HL-60 (cell line): ENCODE measurements around the gene WDR3.

Experiments
- CTCF ChIP-seq: IDR thresholded peaks from one replicate; pipeline ENCODE4 v1.5.1; 2011; ENCODE audit warnings: low read length, control low read depth, inconsistent platforms; ENCODE audit not compliant: insufficient read depth
- POLR2AphosphoS5 ChIP-seq: IDR thresholded peaks from 2 replicates; pipeline ENCODE4 v1.6.1; 2012; ENCODE audit warnings: low read depth
- REST ChIP-seq: IDR thresholded peaks from 2 replicates; pipeline ENCODE4 v1.6.1; 2012; ENCODE audit warnings: low read depth; ENCODE audit not compliant: insufficient replicate concordance

GRCh38 chr1:117921991-117922390 is 7.5 kb upstream of the WDR3 start:
- TF ChIP-seq CTCF (no peak), POLR2AphosphoS5 (no peak), REST (no peak)
